ENCODE data around the gene MLXIP.
"Not testable (repeated sequence)": the region's sequence is repeated elsewhere in the genome, so short reads cannot be mapped to it uniquely, and the experiment has no call there.

MLXIP gene

GRCh38 chr12:122158700-122159285 is 80.2 kb downstream of the MLXIP start:
- DNase-seq: no peak

- DNase-seq: no peak
Observed at GRCh38 chr12:122159882-122160281, 81.3 kb downstream of the MLXIP start.

GRCh38 chr12:122160761-122161160 is 82.2 kb downstream of the MLXIP start:
- DNase-seq: no peak

- no peak for DNase-seq
Observed at GRCh38 chr12:122161682-122162081, 83.1 kb downstream of the MLXIP start.

GRCh38 chr12:122162976-122163375 is 84.4 kb downstream of the MLXIP start:
- DNase-seq: no peak

- DNase-seq: no peak
Observed at GRCh38 chr12:122166422-122167349, 88.1 kb downstream of the MLXIP start.

- DNase-seq: no peak
Observed at GRCh38 chr12:122167356-122167925, 88.9 kb downstream of the MLXIP start.

GRCh38 chr12:122168492-122168891 is 89.9 kb downstream of the MLXIP start:
- no peak for DNase-seq

GRCh38 chr12:122171399-122171798 is 92.8 kb downstream of the MLXIP start:
- no peak for DNase-seq

GRCh38 chr12:122172262-122172939 is 93.8 kb downstream of the MLXIP start:
- DNase-seq: no peak

GRCh38 chr12:122174155-122174845 is 95.7 kb downstream of the MLXIP start, which contains the start of gene IL31:
TSS of gene IL31 (minus strand) at chr12:122174221. CDS start at chr12:122174172, 49 bp downstream.
- DNase-seq: no peak

- not testable (repeated sequence) for DNase-seq
Observed at GRCh38 chr12:122176473-122176872, 97.9 kb downstream of the MLXIP start.

GRCh38 chr12:122182887-122183587 is 104.5 kb downstream of the MLXIP start, which contains the start of gene LRRC43:
TSS of gene LRRC43 (plus strand) at chr12:122183123. CDS start at chr12:122183145, 22 bp downstream.
- no peak for DNase-seq

GRCh38 chr12:122183588-122183940 is 105.0 kb downstream of the MLXIP start:
- DNase-seq: no peak

GRCh38 chr12:122184517-122184916 is 106.0 kb downstream of the MLXIP start:
- no peak for DNase-seq

- no peak for DNase-seq
Observed at GRCh38 chr12:122185079-122185478, 106.5 kb downstream of the MLXIP start.

GRCh38 chr12:122185494-122186082 is 107.0 kb downstream of the MLXIP start:
- DNase-seq: no peak

- DNase-seq: no peak
Observed at GRCh38 chr12:122187466-122187865, 108.9 kb downstream of the MLXIP start.

GRCh38 chr12:122189626-122190475 is 111.3 kb downstream of the MLXIP start:
- no peak for DNase-seq
